Immature natural killer cell (primary cell): ENCODE data around the gene STXBP1. TPM values are rescaled to one million over a fixed set of nuclear protein-coding genes. Genes with fewer than 3 reads are reported as not detected.
A peak's percentile ranks its signal among the peaks of the same experiment; 100 is the strongest.
"Not testable (repeated sequence)": the region's sequence is repeated elsewhere in the genome, so short reads cannot be mapped to it uniquely, and the experiment has no call there.

ENCODE experiments used
- DNase-seq, 3 donors: peaks; one replicate each; pipeline ENCODE4 v3.0.0; 2022; ENCODE audit warnings: mixed read lengths in 1 of 3
- H3K27ac Mint-ChIP-seq, 6 donors: one replicate each; pipeline ENCODE4 v1.8.0; 2020; ENCODE audit warnings: mixed read lengths in 6 of 6, mild to moderate bottlenecking in 5 of 6, inconsistent platforms in 4 of 6, moderate library complexity in 3 of 6
- H3K27me3 Mint-ChIP-seq, 3 donors: one replicate each; pipeline ENCODE4 v1.8.0; 2020 to 2021; ENCODE audit warnings: low read depth in 3 of 3, mild to moderate bottlenecking in 3 of 3, mixed read lengths in 3 of 3, moderate library complexity in 3 of 3, inconsistent platforms in 1 of 3
- H3K36me3 Mint-ChIP-seq, 3 donors: one replicate each; pipeline ENCODE4 v1.8.0; 2020; ENCODE audit warnings: mixed read lengths in 3 of 3, inconsistent platforms in 2 of 3, mild to moderate bottlenecking in 2 of 3
- H3K4me1 Mint-ChIP-seq, 2 donors: one replicate each; pipeline ENCODE4 v1.8.0; 2020; ENCODE audit warnings: inconsistent platforms in 2 of 2, mild to moderate bottlenecking in 2 of 2, mixed read lengths in 2 of 2, moderate library complexity in 1 of 2
- H3K4me3 Mint-ChIP-seq, 5 donors: one replicate each; pipeline ENCODE4 v1.8.0; 2020; ENCODE audit warnings: mild to moderate bottlenecking in 5 of 5, mixed read lengths in 5 of 5, inconsistent platforms in 3 of 5, moderate library complexity in 3 of 5
- H3K9me3 Mint-ChIP-seq, 6 donors: one replicate each; pipeline ENCODE4 v1.8.0; 2020; ENCODE audit warnings: mild to moderate bottlenecking in 6 of 6, mixed read lengths in 6 of 6, inconsistent platforms in 4 of 6, moderate library complexity in 3 of 6
- polyA plus RNA-seq, 3 donors: library from polyadenylated mRNA; unstranded; fragments of 300-500 nt; fragmentation: Illumina TruSeq; gene quantifications; one replicate each; pipeline ENCODE4 v1.2.3, GENCODE V29; 2021

STXBP1 gene
- polyA plus RNA-seq, 3 donors from 2014 or later = 0.59 to 0.99 TPM; not detected in 1

DNA sequence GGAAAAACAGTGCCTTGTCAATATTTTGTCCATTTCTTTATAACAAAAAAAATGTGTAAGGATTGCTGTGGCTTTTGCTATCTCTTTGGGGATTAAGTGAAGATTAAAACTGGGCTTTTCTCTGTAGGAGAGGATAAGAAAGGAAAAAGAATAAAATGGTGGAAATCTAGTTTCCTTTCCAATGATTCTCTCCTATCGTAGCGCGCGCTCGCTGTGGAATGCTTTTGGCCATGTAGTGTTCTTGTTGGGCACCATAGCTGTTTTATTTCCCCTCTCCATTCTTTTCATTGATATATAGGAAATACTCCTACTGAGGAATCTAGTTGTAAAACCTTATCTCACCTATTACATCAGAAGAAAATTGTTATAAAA lies 1.5 kb downstream of the STXBP1 start:
- Mint-ChIP-seq H3K27ac (peak overlapping the region in 3 of 6 donors; percentile 20 to 33 (median 28)), H3K36me3 (peaks cover 0 to 3% (median 0%) of the 10 kb centered on the region in 3 donors), H3K27me3 (peaks cover 13 to 25% (median 20%) of the 10 kb centered on the region in 3 donors), H3K9me3 (no peaks in the 10 kb centered on the region), H3K4me1 (peaks cover 21 to 30% of the 10 kb centered on the region in 2 donors), H3K4me3 (peak overlapping the region; percentile 66 to 81 (median 72))
- no peak for DNase-seq

DNA sequence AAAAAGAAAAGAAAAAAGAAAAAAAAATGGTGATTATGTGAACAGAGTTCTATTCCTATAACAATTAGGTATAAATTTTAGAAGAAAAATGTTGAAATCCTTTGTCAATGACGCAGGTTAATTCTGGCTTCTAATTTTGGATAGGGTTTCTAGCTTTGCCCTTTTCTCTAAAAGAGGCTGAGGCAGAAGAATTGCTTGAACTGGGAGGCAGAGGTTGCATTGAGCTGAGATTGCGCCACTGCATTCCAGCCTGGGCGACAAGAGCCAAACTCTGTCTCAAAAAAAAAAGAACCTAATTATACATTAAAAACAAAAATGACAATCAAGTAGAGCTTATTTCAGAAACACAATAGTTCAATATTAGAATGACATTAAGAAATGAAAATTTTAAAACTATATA lies 2.9 kb downstream of the STXBP1 start:
- DNase-seq = no peak
- Mint-ChIP-seq H3K4me1 (peaks cover 15 to 20% of the 10 kb centered on the region in 2 donors), H3K9me3 (no peaks in the 10 kb centered on the region), H3K4me3 (no peak overlapping the region), H3K27me3 (peaks cover 8 to 17% (median 13%) of the 10 kb centered on the region in 3 donors), H3K36me3 (peaks cover 0 to 3% (median 0%) of the 10 kb centered on the region in 3 donors), H3K27ac (no peak overlapping the region)

GRCh38 chr9:127621339-127621970 lies 9.4 kb downstream of the STXBP1 start:
- not testable (repeated sequence) for H3K27me3 Mint-ChIP-seq, H3K36me3 Mint-ChIP-seq, DNase-seq, H3K9me3 Mint-ChIP-seq, H3K27ac Mint-ChIP-seq, H3K4me1 Mint-ChIP-seq, H3K4me3 Mint-ChIP-seq

GRCh38 chr9:127626752-127627493 lies 14.8 kb downstream of the STXBP1 start:
- no peak for DNase-seq
- peaks cover 2 to 11% (median 5%) of the 10 kb centered on the region in 3 donors for H3K27me3 Mint-ChIP-seq
- H3K9me3 Mint-ChIP-seq = no peaks in the 10 kb centered on the region
- H3K36me3 Mint-ChIP-seq = peaks cover 0 to 3% (median 0%) of the 10 kb centered on the region in 3 donors
- H3K4me1 Mint-ChIP-seq = no peaks in the 10 kb centered on the region
- no peak overlapping the region for H3K4me3 Mint-ChIP-seq
- no peak overlapping the region for H3K27ac Mint-ChIP-seq

GRCh38 chr9:127627494-127627855 lies 15.4 kb downstream of the STXBP1 start:
- Mint-ChIP-seq H3K9me3 (no peaks in the 10 kb centered on the region), H3K4me3 (no peak overlapping the region), H3K27ac (no peak overlapping the region)

DNA sequence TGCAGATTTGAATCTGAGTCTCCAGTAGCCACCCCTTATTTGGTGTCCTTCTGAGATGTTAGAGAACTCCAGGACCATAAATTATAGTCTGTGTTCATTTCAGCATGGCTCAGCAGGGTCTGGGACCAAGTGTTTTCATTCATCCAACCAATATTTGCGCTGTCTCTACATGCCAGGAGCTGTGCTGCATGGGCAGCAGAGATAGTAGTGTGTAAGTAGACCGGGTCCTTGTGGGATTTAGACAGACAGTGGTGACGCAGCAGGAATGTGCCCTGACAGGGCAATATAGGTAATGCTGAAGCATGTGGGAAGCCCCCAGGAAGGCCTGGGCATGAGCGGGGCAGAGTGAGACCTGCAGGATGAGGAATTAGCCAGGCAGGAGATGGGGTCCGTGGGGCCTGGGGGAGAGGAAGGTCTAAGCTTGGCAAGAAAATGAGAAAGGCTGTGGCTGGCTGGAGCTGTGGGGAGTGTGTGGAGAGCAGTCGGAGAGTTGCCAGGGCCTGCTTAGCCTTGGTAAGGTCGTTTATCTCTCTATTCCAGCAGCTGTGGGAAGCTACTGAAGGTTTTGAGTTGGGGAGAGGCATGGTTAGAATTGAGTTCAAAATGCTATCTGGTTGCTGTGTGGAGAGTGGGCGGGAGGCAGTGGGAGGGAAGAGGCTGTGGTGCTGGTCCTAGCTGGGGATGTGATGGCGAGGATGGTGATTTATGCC lies 16.8 kb downstream of the STXBP1 start:
- Mint-ChIP-seq H3K27ac (no peak overlapping the region), H3K9me3 (no peaks in the 10 kb centered on the region), H3K36me3 (peaks cover 0 to 3% (median 0%) of the 10 kb centered on the region in 3 donors), H3K27me3 (peaks cover 0 to 9% (median 2%) of the 10 kb centered on the region in 3 donors), H3K4me1 (no peaks in the 10 kb centered on the region), H3K4me3 (no peak overlapping the region)
- no peak for DNase-seq

More at GRCh38 chr9:127627494-127627855, 15.4 kb downstream of the STXBP1 start:
- H3K27me3 Mint-ChIP-seq = peaks cover 2 to 11% (median 5%) of the 10 kb centered on the region in 3 donors
- peaks cover 0 to 3% (median 0%) of the 10 kb centered on the region in 3 donors for H3K36me3 Mint-ChIP-seq
- H3K4me1 Mint-ChIP-seq = no peaks in the 10 kb centered on the region
- no peak for DNase-seq

DNA sequence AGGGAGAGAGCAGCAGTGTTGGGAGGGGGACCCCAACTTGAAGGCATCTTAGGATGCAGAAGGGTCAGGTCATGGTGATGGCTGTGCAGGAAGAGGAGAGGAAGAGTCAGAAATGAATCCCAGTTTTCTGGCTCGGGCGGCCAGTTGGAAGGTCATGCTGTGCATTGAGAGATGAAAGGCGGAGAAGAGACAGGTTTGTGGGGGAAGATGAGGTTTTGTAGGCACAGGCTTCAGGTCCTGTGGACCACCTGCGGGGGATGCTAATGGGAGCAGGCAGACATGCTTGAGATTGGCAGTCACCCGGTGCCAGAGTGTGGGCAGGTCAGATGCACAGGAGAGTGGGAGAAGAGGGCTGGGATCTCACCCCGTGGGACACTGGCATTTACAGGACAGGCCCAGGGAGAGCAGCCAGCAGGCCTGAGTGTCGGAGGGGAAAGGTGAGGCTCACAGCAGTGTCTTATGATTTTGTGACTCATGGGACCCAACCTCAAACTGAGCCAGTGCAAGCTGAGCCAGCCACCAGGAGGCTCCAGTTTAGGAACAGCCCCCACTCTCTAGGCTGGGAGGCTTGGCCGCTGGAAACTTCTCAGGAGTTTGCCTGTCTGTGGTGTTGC lies 17.5 kb downstream of the STXBP1 start:
- Mint-ChIP-seq H3K4me3 (no peak overlapping the region), H3K9me3 (no peaks in the 10 kb centered on the region), H3K36me3 (peaks cover 0 to 3% (median 0%) of the 10 kb centered on the region in 3 donors), H3K4me1 (no peaks in the 10 kb centered on the region), H3K27ac (no peak overlapping the region), H3K27me3 (peaks cover 0 to 8% (median 2%) of the 10 kb centered on the region in 3 donors)
- no peak for DNase-seq

- H3K27me3 Mint-ChIP-seq = peaks cover 0 to 2% (median 2%) of the 10 kb centered on the region in 3 donors
- H3K9me3 Mint-ChIP-seq = no peaks in the 10 kb centered on the region
- no peaks in the 10 kb centered on the region for H3K4me1 Mint-ChIP-seq
- DNase-seq = no peak
- H3K27ac Mint-ChIP-seq = no peak overlapping the region
- H3K36me3 Mint-ChIP-seq = peaks cover 0 to 3% (median 0%) of the 10 kb centered on the region in 3 donors
- no peak overlapping the region for H3K4me3 Mint-ChIP-seq
These were observed 21.3 kb downstream of the STXBP1 start for GRCh38 chr9:127633216-127633862.

- Mint-ChIP-seq H3K4me3 (no peak overlapping the region), H3K27me3 (peaks cover 0 to 3% (median 0%) of the 10 kb centered on the region in 3 donors), H3K27ac (no peak overlapping the region), H3K9me3 (no peaks in the 10 kb centered on the region), H3K4me1 (no peaks in the 10 kb centered on the region), H3K36me3 (peaks cover 0 to 3% (median 0%) of the 10 kb centered on the region in 3 donors)
- DNase-seq = no peak
These were observed 21.9 kb downstream of the STXBP1 start for GRCh38 chr9:127634021-127634420.

GRCh38 chr9:127634698-127635097 lies 22.6 kb downstream of the STXBP1 start:
- DNase-seq = no peak
- Mint-ChIP-seq H3K4me3 (no peak overlapping the region), H3K27ac (no peak overlapping the region), H3K27me3 (peaks cover 0 to 3% (median 0%) of the 10 kb centered on the region in 3 donors), H3K4me1 (no peaks in the 10 kb centered on the region), H3K9me3 (no peaks in the 10 kb centered on the region), H3K36me3 (no peaks in the 10 kb centered on the region)

GRCh38 chr9:127635201-127635735 lies 23.2 kb downstream of the STXBP1 start:
- Mint-ChIP-seq H3K27me3 (peaks cover 0 to 3% (median 0%) of the 10 kb centered on the region in 3 donors), H3K4me3 (no peak overlapping the region), H3K4me1 (no peaks in the 10 kb centered on the region), H3K9me3 (no peaks in the 10 kb centered on the region), H3K27ac (no peak overlapping the region), H3K36me3 (no peaks in the 10 kb centered on the region)
- no peak for DNase-seq

- DNase-seq = no peak
- Mint-ChIP-seq H3K9me3 (no peaks in the 10 kb centered on the region), H3K27me3 (peaks cover 0 to 3% (median 0%) of the 10 kb centered on the region in 3 donors), H3K4me3 (no peak overlapping the region), H3K4me1 (no peaks in the 10 kb centered on the region), H3K27ac (peak overlapping the region in 1 of 6 donors; percentile 45), H3K36me3 (no peaks in the 10 kb centered on the region)
These were observed 25.3 kb downstream of the STXBP1 start for GRCh38 chr9:127637322-127637847.
